Islet of Langerhans (tissue), 1 donor: Measurements from ENCODE around the gene FRMD4A.
"Not testable (repeated sequence)": the region's sequence is repeated elsewhere in the genome, so short reads cannot be mapped to it uniquely, and the experiment has no call there.

Experiments used
- FAIRE-seq: peaks from one replicate; lab custom pipeline; 2011; peaks lifted over from hg19 to GRCh38; lab: Jason Lieb, UNC

Gene FRMD4A

GRCh38 chr10:13716081-13717071, 614.3 kb downstream of the FRMD4A start:
- no peak for FAIRE-seq

DNA sequence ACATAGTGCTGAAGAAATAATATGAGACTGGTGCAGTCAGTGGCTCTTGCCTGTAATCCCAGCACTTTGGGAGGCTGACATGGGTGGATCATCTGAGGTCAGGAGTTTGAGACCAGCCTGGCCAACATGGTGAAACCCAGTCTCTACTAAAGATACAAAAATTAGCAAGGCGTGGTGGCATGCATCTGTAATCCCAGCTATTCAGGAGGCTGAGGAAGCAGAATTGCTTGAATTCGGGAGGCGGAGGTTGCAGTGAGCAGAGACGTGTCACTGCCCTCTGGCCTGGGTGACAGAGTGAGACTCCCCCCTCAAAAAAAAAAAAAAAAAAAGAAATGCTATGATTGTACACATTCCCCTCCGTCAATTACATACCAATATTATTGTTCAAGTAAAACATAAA, 615.1 kb downstream of the FRMD4A start:
- not testable (repeated sequence) for FAIRE-seq

DNA sequence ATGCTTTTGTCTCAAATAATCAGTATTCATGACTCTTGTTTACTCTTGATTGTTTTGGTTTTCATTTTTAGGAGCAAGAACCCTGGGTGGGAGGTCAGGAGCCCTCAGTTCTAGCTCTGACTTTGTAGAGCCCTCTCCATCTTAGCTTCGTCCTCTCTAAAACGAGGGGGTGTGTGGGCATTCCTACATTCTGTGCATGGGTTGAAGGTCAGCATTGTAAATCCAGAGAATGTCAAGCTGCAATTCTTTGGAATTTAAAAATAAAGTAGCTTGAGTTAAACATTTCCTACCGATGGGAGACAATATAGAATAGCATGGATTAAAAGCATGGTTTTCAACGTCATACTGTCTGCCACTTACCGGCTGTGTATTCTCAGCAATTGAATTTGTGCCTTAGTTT, 615.6 kb downstream of the FRMD4A start:
- FAIRE-seq: no peak

- FAIRE-seq: no peak
These were observed 617.7 kb downstream of the FRMD4A start for GRCh38 chr10:13712837-13713581.

DNA sequence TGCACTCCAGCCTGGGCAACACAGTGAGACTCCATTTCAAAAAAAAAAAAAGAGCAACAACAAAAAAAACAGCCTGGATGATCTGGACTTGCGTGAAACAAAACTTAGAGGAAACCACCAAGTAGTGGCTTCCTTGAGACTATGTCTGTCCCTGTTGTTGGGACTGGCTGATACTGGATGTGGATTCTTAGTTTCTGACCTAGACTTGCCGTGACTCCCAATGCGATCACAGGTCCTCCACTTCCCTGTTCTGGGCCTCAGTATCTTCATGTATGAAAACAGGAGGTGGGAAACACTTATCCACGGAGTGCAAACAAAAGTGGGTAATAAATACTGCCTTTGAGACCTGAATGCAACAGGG, 618.3 kb downstream of the FRMD4A start:
- FAIRE-seq: no peak

DNA sequence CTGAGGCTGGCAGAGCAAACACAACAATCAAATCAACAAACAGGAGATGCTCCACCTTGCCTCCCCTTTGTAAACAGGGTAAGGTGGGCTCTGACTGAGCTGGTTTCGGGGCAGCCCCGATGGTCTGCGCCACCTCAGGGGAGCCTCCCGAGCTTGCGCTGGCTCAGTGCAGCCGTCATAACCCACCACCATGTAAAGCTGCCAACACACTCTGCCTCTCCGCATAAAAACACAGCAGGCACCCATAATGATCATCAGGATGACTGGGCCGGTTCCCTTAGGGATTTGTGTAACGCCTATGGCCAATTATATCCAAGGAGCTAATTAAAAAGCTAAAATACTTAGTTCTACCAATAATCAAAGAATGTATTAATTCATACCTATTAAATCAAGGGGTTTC, 619.4 kb downstream of the FRMD4A start:
- FAIRE-seq: no peak

DNA sequence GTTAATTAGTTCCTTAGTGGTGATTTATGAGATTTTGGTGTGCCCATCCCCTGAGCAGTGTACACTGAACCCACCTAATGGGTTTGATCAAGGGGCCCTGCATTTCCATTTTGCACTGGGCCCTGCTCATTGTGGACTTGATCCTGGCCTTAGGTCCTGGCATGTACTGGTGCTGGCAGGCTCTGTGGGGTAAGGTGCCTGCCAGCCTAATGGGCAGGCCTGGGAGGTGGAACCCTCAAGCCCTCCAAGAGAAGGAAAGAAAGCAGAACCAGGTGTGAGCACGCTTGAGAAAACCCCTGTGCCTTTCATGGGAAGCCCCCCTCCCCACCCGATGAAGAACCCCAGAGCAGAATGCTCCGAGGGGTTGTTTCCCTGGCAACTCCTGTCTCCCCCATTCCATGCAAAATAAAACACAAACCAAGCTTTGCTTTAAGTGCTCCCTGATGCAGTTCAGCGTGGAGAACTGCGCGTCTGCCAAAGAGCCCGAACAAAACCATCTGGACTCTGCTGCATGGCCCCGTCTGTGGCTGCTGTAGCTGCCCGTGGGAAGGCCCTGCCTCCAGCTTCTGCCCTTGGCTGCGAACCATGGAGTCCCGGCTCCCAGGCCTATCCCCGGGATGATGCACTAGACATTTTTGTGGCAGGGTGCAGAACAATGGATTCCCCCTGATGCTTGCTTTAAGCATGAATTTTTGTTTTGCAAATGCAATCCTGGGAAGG, 620.6 kb downstream of the FRMD4A start:
- FAIRE-seq: no peak

DNA sequence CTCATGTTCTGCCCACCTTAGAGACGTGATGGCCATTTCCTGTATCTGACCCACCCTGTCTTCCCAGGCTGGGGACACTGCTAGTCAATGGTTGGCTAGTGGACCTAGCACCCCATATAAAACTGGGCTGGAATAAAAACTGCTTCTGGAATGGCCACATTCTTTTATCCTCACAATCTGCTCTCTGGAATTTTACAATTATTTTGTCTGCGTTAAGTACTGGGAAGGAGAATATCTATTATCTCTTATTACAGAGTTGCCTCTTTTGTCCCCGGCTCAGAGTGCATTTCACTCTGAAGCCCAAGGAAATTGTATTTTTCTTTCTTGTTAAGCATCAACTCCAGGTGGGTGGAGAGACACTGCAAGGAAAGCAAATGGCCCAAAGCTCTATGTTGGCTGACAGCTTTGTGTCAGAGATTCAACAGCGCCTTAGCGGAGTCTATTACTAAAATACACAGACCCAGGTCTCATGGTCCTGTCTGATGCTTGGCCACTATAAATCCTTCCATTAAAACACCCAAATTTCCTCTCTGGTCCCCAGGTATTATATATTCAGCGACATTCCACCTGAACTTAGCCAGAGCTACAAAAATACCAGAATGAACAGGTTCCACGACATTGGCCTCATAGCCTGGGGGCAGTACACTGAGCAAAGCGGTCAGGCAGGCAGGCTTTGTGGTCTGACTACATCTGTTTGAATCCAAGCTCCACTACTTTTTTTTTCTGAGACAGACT, 622.3 kb downstream of the FRMD4A start:
- FAIRE-seq: no peak

GRCh38 chr10:13707156-13707881, 623.4 kb downstream of the FRMD4A start:
- no peak for FAIRE-seq

- no peak for FAIRE-seq
These were observed 624.1 kb downstream of the FRMD4A start for GRCh38 chr10:13706604-13707003.

- no peak for FAIRE-seq
These were observed 624.5 kb downstream of the FRMD4A start for GRCh38 chr10:13706175-13706574.

DNA sequence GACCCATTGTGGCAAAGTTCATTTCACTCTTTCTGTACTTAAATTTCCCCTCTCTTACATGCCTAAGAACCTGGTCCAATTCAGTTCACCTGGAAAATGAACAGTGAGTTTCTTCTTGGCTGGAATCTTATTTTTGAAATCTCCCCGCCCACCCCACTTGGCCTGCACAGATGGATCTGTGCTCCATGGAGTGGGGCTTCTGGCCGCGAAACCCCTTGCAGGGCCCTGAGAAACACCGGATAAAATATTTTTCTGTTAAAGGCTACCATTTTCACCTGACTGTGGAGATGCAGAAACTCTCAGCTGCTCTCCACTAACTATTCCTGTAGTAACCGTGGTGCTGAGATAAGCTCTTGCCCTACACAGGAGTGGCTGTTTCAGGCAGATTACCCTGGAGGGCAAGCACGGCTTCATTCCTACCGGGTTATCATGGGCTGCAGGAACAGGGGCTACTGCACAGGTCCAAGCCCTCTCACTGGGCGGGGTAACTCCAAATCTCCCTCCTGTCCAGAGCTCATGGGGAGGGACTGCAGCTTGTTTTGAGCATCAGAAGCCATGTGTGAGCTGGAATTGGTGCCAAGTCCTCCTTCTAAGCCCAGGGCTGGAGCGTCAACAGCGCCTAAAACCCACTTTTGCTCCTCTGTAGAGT, 625.1 kb downstream of the FRMD4A start:
- FAIRE-seq: no peak

DNA sequence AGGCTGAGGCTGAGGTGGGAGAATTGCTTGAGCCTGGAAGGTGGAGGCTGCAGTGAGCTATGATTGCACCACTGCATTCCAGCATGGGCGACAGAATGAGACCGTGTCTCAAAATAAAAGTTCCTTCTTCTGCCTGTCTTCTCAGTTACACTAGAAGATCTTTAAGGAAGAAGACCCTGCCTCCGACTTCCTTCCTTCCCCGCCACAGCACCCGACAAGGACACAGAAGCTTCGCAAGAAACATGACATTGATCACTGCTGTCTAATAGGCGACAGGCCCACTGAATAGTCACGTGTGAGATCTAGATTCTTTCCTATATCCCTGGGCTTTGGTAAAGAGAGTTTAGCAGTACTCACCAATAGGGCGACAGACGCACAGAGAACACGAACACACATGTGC, 625.8 kb downstream of the FRMD4A start:
- FAIRE-seq: no peak

- no peak for FAIRE-seq
These were observed 626.7 kb downstream of the FRMD4A start for GRCh38 chr10:13703997-13704536.

GRCh38 chr10:13703101-13703818, 627.5 kb downstream of the FRMD4A start:
- FAIRE-seq: no peak

- no peak for FAIRE-seq
These were observed 629.4 kb downstream of the FRMD4A start for GRCh38 chr10:13701157-13701919.

- no peak for FAIRE-seq
These were observed 630.1 kb downstream of the FRMD4A start for GRCh38 chr10:13700473-13701144.

GRCh38 chr10:13699216-13699615, 631.5 kb downstream of the FRMD4A start:
- FAIRE-seq: no peak
